Islet of Langerhans (tissue), 1 donor: ENCODE data around the gene PIGO.

Experiments used
- FAIRE-seq: peaks from one replicate; lab custom pipeline; 2011; peaks lifted over from hg19 to GRCh38; lab: Jason Lieb, UNC

The PIGO gene

GRCh38 chr9:35070823-35071813 lies 25.3 kb downstream of the PIGO start:
- FAIRE-seq = peak; percentile 53

- FAIRE-seq = no peak
These were observed 27.4 kb downstream of the PIGO start for GRCh38 chr9:35069020-35069419.

GRCh38 chr9:35067056-35067455 lies 29.3 kb downstream of the PIGO start:
- no peak for FAIRE-seq

- FAIRE-seq = no peak
These were observed 35.7 kb downstream of the PIGO start for GRCh38 chr9:35060548-35061207.

- no peak for FAIRE-seq
These were observed 37.0 kb downstream of the PIGO start for GRCh38 chr9:35059438-35059837.

- no peak for FAIRE-seq
These were observed 39.1 kb downstream of the PIGO start for GRCh38 chr9:35057271-35057620.

- FAIRE-seq = no peak
These were observed 39.7 kb downstream of the PIGO start for GRCh38 chr9:35056571-35057270.

GRCh38 chr9:35054871-35055644 lies 41.3 kb downstream of the PIGO start:
- FAIRE-seq = no peak

GRCh38 chr9:35054185-35054835 lies 42.1 kb downstream of the PIGO start:
- no peak for FAIRE-seq

GRCh38 chr9:35051069-35051967 lies 45.1 kb downstream of the PIGO start:
- no peak for FAIRE-seq

GRCh38 chr9:35048511-35048910 lies 47.9 kb downstream of the PIGO start:
- FAIRE-seq = no peak

- no peak for FAIRE-seq
These were observed 52.3 kb downstream of the PIGO start for GRCh38 chr9:35044071-35044470.

- no peak for FAIRE-seq
These were observed 53.4 kb downstream of the PIGO start for GRCh38 chr9:35042891-35043545.

GRCh38 chr9:35042081-35042604 lies 54.2 kb downstream of the PIGO start:
- FAIRE-seq = no peak
